Measurements from ENCODE around the gene C1QTNF9. TPM values are rescaled to one million over a fixed set of nuclear protein-coding genes. Genes with fewer than 3 reads are reported as not detected.

C1QTNF9 gene
- total RNA-seq, 1 experiment from 2014 or later = not detected

- TF ChIP-seq EZH2phosphoT487 (IDR thresholded peaks at IDR 0.05; ENCODE audit: borderline replicate concordance) (no peak), POLR2AphosphoS5 (IDR thresholded peaks at IDR 0.05; ENCODE audit: low read depth, low read length) (no peak), ZNF274 (IDR thresholded peaks at IDR 0.05; ENCODE audit: low read depth, low read length) (no peak), YY1 (IDR thresholded peaks at IDR 0.05; ENCODE audit: extremely low read depth, insufficient replicate concordance, low read depth, low read length) (no peak), POLR2A (IDR thresholded peaks at IDR 0.05; ENCODE audit: borderline replicate concordance, extremely low read depth, insufficient read depth, insufficient read length) (no peak), TCF7L2 (IDR thresholded peaks at IDR 0.05; ENCODE audit: borderline replicate concordance, extremely low read depth, insufficient read depth, insufficient read length) (no peak), ZFX (IDR thresholded peaks at IDR 0.05) (no peak), CBX3 (IDR thresholded peaks at IDR 0.05; ENCODE audit: low read depth) (no peak), ELF1 (IDR thresholded peaks at IDR 0.05; ENCODE audit: borderline replicate concordance, low read depth) (no peak), EZH2 (IDR thresholded peaks at IDR 0.05) (no peak)
- TF ChIP-seq, protein P1, sequence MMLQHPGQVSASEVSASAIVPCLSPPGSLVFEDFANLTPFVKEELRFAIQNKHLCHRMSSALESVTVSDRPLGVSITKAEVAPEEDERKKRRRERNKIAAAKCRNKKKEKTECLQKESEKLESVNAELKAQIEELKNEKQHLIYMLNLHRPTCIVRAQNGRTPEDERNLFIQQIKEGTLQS (IDR thresholded peaks at IDR 0.05) = no peak
- TF ChIP-seq, protein P2, sequence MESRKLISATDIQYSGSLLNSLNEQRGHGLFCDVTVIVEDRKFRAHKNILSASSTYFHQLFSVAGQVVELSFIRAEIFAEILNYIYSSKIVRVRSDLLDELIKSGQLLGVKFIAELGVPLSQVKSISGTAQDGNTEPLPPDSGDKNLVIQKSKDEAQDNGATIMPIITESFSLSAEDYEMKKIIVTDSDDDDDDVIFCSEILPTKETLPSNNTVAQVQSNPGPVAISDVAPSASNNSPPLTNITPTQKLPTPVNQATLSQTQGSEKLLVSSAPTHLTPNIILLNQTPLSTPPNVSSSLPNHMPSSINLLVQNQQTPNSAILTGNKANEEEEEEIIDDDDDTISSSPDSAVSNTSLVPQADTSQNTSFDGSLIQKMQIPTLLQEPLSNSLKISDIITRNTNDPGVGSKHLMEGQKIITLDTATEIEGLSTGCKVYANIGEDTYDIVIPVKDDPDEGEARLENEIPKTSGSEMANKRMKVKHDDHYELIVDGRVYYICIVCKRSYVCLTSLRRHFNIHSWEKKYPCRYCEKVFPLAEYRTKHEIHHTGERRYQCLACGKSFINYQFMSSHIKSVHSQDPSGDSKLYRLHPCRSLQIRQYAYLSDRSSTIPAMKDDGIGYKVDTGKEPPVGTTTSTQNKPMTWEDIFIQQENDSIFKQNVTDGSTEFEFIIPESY (IDR thresholded peaks at IDR 0.05; ENCODE audit: extremely low read depth, insufficient replicate concordance, low read length) = no peak
- TF ChIP-seq, protein P3, sequence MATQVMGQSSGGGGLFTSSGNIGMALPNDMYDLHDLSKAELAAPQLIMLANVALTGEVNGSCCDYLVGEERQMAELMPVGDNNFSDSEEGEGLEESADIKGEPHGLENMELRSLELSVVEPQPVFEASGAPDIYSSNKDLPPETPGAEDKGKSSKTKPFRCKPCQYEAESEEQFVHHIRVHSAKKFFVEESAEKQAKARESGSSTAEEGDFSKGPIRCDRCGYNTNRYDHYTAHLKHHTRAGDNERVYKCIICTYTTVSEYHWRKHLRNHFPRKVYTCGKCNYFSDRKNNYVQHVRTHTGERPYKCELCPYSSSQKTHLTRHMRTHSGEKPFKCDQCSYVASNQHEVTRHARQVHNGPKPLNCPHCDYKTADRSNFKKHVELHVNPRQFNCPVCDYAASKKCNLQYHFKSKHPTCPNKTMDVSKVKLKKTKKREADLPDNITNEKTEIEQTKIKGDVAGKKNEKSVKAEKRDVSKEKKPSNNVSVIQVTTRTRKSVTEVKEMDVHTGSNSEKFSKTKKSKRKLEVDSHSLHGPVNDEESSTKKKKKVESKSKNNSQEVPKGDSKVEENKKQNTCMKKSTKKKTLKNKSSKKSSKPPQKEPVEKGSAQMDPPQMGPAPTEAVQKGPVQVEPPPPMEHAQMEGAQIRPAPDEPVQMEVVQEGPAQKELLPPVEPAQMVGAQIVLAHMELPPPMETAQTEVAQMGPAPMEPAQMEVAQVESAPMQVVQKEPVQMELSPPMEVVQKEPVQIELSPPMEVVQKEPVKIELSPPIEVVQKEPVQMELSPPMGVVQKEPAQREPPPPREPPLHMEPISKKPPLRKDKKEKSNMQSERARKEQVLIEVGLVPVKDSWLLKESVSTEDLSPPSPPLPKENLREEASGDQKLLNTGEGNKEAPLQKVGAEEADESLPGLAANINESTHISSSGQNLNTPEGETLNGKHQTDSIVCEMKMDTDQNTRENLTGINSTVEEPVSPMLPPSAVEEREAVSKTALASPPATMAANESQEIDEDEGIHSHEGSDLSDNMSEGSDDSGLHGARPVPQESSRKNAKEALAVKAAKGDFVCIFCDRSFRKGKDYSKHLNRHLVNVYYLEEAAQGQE (IDR thresholded peaks at IDR 0.05; ENCODE audit: low read depth) = no peak
- intact Hi-C loops (cut with micrococcal nuclease) = no loop called here
- no TSS peak for BruUV-seq (replicated peaks)
Observed at GRCh38 chr13:24308068-24308445, 1.3 kb upstream of the C1QTNF9 start.

More at GRCh38 chr13:24308068-24308445, 1.3 kb upstream of the C1QTNF9 start:
- no peaks in the 10 kb centered on the region for H4K20me1 ChIP-seq (ENCODE audit: insufficient read depth)
- no peak overlapping the region for H3K27ac ChIP-seq (ENCODE audit: low read depth, low read length)
- ChIA-PET CTCF (no interaction called here), RAD21 (ENCODE audit: low non-redundant PET in 1 of 2, low total read pairs in 2 of 2, uncharacterized antibody in 2 of 2, unreplicated experiment in 2 of 2) (no interaction called here), POLR2A (no interaction called here)
- no peaks in the 10 kb centered on the region for H3K4me1 ChIP-seq (ENCODE audit: control insufficient read depth in 1 of 2, insufficient read depth in 2 of 2, low read length in 2 of 2)
- H3K9ac ChIP-seq (ENCODE audit: low read length) = no peak overlapping the region
- H3K9me3 ChIP-seq (ENCODE audit: control insufficient read depth in 1 of 2, insufficient read depth in 1 of 2, low read depth in 1 of 2, low read length in 2 of 2) = no peaks in the 10 kb centered on the region
- no peak overlapping the region for H3K4me2 ChIP-seq (ENCODE audit: low read length)
- peaks cover 1 to 4% of the 10 kb centered on the region in 2 experiments; a peak in 3 of 4 replicates for H3K36me3 ChIP-seq (ENCODE audit: control insufficient read depth in 1 of 2, insufficient read depth in 2 of 2, low read length in 2 of 2)
- H3K27me3 ChIP-seq (ENCODE audit: insufficient read depth, low read length) = no peaks in the 10 kb centered on the region
- H2AFZ ChIP-seq (ENCODE audit: low read depth, low read length, poor library complexity, severe bottlenecking) = no peak overlapping the region
- DNase-seq (ENCODE audit: low read depth, low spot score) (no peak), ATAC-seq (no peak)
- no peaks in the 10 kb centered on the region for H3K79me2 ChIP-seq (ENCODE audit: insufficient read depth, low read length)
- no peaks in the 10 kb centered on the region for H3K9me2 ChIP-seq (ENCODE audit: insufficient read depth)
- H3K4me3 ChIP-seq (replicated peaks in 1 of 2; ENCODE audit: low read depth in 1 of 2, low read length in 2 of 2) = no peak overlapping the region

Measured in HCT116 (cell line).